SW480 (cell line): Measurements from ENCODE around the gene SLC15A4.

Source experiments
- DNase-seq: peaks from one replicate; pipeline ENCODE4 v3.0.0-alpha.2; 2016; ENCODE audit warnings: low spot score

The SLC15A4 gene

DNA sequence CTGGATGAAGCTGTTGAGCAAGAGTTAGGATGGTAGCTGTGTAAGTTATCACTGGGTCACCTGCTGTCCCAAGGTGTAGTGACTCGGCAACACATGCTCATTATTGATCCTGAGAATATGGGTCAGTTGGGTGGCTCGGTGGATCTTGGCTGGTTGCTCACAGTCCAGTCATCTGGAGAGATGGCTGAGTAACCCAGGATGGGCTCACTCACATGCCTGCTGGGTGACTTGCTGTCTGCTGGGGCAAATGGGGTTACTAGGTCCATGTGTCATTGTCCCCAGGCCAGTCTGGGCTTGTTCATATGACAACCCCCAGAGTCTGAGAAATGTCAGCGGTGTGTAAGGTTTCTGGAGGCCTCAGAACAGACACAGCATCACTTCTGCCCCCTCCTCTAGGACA, 69.5 kb downstream of the SLC15A4 start:
- DNase-seq, result no peak

DNA sequence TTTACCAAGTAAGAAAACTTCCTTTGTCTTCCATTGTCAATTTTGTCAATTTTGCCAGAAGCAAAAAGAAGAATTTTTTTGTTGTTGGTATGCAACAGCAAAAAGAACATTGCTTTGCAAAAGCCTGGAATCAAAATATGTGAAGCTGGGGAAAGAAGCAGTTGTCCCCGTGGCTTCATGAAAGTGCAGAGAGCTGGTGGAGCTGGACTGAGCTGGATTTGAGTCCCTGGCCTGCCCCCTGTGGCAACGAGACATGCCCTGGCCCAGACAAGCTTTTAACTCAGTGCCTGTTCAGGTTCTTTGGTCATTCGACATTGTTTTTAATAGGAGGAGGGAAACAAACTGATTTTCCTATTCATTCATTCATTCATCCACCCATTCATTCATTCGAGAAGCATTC, 70.3 kb downstream of the SLC15A4 start:
- no peak for DNase-seq

DNA sequence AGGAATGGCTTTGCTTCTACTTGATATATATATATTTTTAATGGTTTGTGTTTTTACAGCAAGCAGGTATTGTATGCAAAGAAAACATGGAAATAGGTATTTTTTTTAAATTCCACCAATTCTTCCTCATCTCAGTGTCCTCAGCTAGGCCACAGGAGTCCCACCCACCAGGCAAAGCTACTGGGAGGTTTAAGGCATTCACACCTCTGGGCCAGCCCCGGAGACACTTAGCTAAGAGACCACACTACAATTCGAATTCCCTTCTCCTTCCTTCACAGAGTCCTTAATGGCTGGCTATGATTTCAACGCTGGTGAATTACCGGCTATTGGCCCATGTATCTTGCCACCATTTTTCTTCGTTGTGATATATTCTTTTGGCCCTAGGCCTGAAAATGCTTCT, 71.4 kb downstream of the SLC15A4 start:
- no peak for DNase-seq

DNA sequence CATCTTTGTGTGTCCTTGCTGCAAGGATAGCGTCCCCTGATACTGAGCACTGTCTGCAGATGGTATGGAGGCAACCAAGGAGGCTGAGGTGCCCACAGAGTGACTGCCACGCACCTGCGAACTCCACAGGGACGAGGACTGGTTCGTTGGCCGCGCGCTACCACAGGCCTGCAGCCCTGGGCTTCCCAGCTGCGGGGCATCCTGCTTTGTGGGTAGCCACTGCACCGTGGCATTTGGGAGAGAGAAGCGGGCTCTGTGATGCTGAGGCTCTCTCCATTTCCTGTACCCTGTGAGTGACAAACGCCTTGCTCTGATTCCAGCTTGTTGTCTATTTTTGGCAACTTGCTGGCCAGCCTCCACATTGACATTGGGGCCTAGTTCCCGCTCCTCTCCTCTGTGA, 76.3 kb downstream of the SLC15A4 start:
- no peak for DNase-seq

DNA sequence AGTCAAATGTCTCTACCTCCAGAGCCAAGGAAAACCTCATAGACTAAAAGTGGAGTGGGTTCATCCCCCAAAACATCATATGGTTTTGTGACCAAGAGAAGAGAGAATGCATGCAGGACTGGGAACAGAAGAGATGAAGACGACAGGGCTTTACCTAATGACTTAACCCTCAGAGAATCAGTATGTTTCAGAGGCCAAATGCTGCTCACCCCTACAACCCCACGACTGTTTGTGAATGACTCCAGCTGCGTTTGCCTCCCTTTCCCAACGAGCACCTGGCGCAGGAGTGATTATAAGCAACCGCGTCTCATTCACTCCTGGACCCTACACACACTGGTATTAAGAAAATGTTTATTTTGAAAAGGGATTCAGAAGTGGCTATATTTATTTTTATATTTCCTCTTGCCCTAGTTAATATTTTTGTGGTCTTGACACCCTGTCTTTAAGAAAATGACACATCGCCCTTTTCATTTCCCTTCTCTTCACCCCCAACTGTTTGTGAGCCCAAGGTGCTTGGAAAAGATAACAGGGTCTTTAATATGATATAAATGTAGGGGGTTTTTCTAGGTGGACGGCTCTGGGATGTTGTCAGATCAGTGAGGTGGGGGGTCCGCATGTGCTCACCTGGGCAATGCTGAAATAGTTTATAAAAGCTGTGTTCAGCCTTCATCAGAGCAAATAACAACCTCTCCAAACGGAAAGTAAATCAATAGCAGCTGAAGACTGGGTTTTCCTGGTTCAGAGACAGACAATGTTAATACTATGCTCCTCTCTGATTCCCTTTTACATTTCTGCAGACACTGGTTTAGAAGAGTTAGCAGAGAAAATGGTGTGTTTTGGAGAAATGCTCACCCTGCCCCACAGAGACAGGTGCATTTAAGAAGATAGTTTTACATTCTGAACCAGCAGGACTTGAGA, 77.7 kb downstream of the SLC15A4 start:
- no peak for DNase-seq

DNA sequence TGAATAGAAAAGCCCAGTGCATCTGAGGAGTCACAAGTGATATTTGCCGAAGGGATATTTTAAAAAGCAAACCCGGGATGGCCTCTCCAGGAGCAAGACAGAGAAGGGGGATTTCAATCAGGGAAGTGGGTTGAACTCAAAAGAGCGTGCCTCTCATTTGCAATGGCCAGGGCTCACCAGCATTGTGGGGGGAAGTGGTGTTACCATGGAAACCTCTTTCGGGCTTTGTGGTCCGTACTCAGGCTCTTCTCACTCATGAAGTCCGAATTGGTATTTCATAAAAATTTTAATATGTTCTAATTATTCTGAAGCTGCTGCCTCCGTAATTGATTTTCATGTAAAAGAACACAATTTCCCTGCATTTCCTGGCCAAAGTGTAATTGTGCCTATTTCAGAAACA, 79.8 kb downstream of the SLC15A4 start:
- DNase-seq, result no peak
